ENCODE data around the gene MAST2.

GRCh38 chr1:45976623-45977022 is 173.2 kb downstream of the MAST2 start:
- TF ChIP-seq CTCF (conservative IDR thresholded peaks at IDR 0.05; ENCODE audit: low read length), result no peak
- TF ChIP-seq EZH2phosphoT487 (IDR thresholded peaks at IDR 0.05; ENCODE audit: borderline replicate concordance), result no peak

Data from Loucy (cell line).